Cardiac muscle cell (in vitro differentiated cells and primary cell): ENCODE data around the gene FAM47C. TPM values are rescaled to one million over a fixed set of nuclear protein-coding genes. Genes with fewer than 3 reads are reported as not detected.
"Not testable (repeated sequence)": the region's sequence is repeated elsewhere in the genome, so short reads cannot be mapped to it uniquely, and the experiment has no call there.

Source experiments
- DNase-seq, 2 donors: peaks; one replicate each; pipeline versions ENCODE4 v3.0.0 to v3.0.0-alpha.2; 2010 to 2017; ENCODE audit warnings: low read depth in 1 of 2, low spot score in 1 of 2
- H3K27ac ChIP-seq: fragments of 200-600 bp; sonication (generic); 2 replicates; pipeline ENCODE4 v1.5.1; 2016
- H3K27me3 ChIP-seq: fragments of 200-600 bp; sonication (generic); 2 replicates; pipeline ENCODE4 v1.6.0; 2016; ENCODE audit warnings: control low read depth
- H3K36me3 ChIP-seq: fragments of 200-600 bp; sonication (generic); 2 replicates; pipeline ENCODE4 v1.5.1; 2016; ENCODE audit warnings: control low read depth
- H3K4me1 ChIP-seq: fragments of 200-600 bp; sonication (generic); 2 replicates; pipeline ENCODE4 v1.8.1; 2017; ENCODE audit warnings: low read depth, mild to moderate bottlenecking, mixed run types
- H3K4me3 ChIP-seq: fragments of 200-600 bp; sonication (generic); 2 replicates; pipeline ENCODE4 v1.5.1; 2016; ENCODE audit warnings: mild to moderate bottlenecking
- H3K9me3 ChIP-seq: fragments of 200-600 bp; sonication (generic); 2 replicates; pipeline ENCODE4 v1.5.1; 2017; ENCODE audit warnings: low read depth, mild to moderate bottlenecking, control low read depth
- polyA plus RNA-seq: library from polyadenylated mRNA; unstranded; fragments of >200 nt; fragmentation: Nextera tagmentation; extraction: Ambion mirVana; gene quantifications from 2 replicates; pipeline ENCODE4 v1.2.1, GENCODE V29; 2016
- total RNA-seq: library from RNA; depleted of rRNA; stranded (reverse); fragments of >200 nt; gene quantifications from 2 replicates; pipeline ENCODE4 v1.2.3, GENCODE V29; 2016
- TF ChIP-seq, protein P1 (sequence below): IDR thresholded peaks from 2 replicates; pipeline ENCODE4 v1.5.1; 2012; ENCODE audit warnings: low read depth, mild to moderate bottlenecking, low read length

FAM47C gene
- total and polyA plus RNA-seq, 2 experiments from 2014 or later, result not detected

DNA sequence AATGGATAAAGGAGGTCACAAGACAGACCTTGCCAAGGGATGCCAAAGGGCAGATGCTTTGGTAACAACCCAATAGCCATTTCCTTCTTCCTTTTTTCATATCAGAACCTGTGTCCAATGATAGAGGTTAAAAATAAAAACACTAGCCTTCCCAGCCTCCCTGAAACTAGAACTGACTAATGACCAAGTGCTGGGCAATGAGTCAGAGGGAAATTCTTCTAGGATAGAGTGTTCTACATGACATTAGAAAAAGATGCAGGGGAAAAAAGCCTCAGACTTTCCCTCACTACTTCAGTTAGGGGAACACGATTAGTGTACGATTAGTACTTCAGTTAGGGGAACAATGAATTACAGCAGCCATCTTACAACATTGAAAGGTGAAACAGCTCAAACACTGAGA, 29.3 kb upstream of the FAM47C start:
- TF ChIP-seq, protein P1, sequence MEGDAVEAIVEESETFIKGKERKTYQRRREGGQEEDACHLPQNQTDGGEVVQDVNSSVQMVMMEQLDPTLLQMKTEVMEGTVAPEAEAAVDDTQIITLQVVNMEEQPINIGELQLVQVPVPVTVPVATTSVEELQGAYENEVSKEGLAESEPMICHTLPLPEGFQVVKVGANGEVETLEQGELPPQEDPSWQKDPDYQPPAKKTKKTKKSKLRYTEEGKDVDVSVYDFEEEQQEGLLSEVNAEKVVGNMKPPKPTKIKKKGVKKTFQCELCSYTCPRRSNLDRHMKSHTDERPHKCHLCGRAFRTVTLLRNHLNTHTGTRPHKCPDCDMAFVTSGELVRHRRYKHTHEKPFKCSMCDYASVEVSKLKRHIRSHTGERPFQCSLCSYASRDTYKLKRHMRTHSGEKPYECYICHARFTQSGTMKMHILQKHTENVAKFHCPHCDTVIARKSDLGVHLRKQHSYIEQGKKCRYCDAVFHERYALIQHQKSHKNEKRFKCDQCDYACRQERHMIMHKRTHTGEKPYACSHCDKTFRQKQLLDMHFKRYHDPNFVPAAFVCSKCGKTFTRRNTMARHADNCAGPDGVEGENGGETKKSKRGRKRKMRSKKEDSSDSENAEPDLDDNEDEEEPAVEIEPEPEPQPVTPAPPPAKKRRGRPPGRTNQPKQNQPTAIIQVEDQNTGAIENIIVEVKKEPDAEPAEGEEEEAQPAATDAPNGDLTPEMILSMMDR, result no peak
- no peak overlapping the region for H3K4me3 ChIP-seq
- H3K9me3 ChIP-seq, result no peaks in the 10 kb centered on the region
- H3K27me3 ChIP-seq, result peaks cover 5% of the 10 kb centered on the region
- no peaks in the 10 kb centered on the region for H3K36me3 ChIP-seq
- H3K4me1 ChIP-seq, result no peaks in the 10 kb centered on the region
- peak in 1 of 2 donors; percentile 3 for DNase-seq
- H3K27ac ChIP-seq, result no peak overlapping the region

DNA sequence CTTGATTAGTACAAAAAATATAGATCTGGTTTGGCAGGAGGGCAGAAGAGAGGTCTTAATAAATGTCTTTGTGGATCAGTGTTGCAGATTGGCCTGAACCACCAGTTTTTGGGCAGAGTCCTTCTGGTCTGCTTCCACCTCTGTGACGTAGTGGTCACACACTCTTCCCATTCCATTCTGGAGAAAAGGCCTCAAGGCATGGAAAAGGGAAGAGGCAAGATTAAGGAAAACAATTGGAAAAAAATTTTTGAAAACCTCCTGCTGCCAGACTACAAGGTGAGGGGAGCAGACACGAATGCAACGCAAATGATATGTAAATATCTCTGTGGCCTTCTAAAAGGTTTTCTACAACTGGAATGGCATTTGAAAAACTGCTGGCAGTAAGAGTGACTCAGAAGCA, 24.3 kb upstream of the FAM47C start:
- no peaks in the 10 kb centered on the region for H3K9me3 ChIP-seq
- H3K27ac ChIP-seq, result no peak overlapping the region
- no peaks in the 10 kb centered on the region for H3K36me3 ChIP-seq
- no peak overlapping the region for H3K4me3 ChIP-seq
- DNase-seq, result no peak
- H3K27me3 ChIP-seq, result peaks cover 28% of the 10 kb centered on the region
- TF ChIP-seq, protein P1, result no peak
- no peaks in the 10 kb centered on the region for H3K4me1 ChIP-seq

DNA sequence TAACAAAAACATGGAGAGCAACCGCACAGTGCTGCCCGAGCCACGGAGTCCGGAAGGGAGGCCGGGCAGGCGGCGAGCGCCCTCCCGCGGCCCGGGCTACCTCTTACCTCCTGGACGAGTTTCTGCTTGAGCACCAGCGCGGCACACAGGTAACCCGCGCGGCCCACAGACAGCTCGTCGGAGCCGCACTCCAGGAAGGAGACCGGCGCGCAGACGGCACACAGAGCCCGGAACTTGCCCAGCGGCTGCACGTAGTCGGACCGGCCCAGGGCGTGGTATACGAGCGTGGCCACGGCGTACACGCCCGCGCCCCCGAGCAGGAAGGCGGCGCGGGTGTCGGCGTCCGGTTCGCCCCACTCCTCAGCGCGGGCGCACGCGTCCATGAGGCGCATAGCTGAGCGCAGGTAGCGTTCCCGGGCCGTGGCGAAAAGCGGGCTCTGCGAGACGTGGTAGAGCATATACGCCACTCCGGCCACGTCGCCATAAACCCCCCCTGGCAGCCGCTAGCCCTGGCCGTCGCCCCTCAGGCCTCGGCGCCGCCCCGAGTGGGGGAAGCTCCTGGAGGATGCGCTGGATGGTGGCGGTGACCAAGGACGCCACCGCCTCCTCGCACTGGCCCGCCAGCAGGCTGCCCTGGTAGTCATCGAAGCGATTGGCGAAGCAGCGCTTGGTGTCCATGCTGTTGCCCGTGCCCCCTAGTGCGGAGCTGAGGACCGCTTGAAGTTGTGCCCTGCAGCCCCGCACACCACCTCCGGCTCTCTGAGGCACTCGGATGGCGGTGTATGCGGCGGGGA, 22.6 kb upstream of the FAM47C start:
- TF ChIP-seq, protein P1, result peak; percentile 25
- H3K36me3 ChIP-seq, H3K27ac ChIP-seq, H3K4me1 ChIP-seq, H3K9me3 ChIP-seq: not testable (repeated sequence)
- Histone ChIP-seq H3K27me3 (peaks cover 28% of the 10 kb centered on the region), H3K4me3 (peak overlapping the region; percentile 11)
- DNase-seq, result peak in 1 of 2 donors; percentile 17

DNA sequence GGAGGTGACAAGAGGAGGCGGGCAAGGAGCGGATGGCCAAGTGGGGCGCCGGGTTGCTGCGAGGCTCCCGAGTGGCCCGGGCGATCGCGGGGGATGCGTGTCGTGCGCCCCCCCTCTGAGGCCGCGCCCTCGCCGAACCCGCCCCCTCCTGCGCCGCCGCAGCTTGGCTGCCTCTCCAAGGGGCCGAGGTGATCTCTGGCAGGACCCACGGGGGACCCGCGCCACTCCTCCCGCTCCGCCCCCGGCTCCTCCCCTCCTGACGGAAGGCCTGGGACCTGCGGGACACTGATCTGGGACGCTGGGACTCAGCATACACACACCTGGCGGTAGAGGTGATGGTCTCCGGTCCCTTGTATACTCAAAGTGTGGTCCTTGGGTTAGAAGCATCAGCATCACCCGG, 21.9 kb upstream of the FAM47C start:
- no peaks in the 10 kb centered on the region for H3K9me3 ChIP-seq
- TF ChIP-seq, protein P1, result no peak
- no peak for DNase-seq
- H3K36me3 ChIP-seq, result no peaks in the 10 kb centered on the region
- peak overlapping the region; percentile 11 for H3K4me3 ChIP-seq
- no peak overlapping the region for H3K27ac ChIP-seq
- peaks cover 28% of the 10 kb centered on the region for H3K27me3 ChIP-seq
- no peaks in the 10 kb centered on the region for H3K4me1 ChIP-seq

DNA sequence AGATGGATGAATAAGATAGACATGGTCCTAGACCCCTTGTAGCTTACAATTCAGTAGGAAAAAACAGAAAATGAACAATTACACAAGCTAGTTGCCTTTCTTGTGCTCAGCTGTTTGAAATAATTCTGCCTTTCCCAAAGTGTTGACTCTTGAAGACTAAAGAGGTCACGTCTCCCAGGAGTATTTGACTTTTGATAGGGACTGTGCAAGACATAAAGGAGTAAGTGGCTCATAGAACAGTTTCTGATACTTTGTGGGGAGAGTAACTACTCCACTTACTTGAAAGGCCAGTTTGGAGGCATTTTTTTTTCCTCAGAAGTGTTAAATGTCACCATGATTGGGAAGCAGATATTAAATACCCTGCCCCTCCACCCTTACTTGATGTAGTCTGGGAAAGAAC, 21.0 kb upstream of the FAM47C start:
- H3K9me3 ChIP-seq, H3K4me3 ChIP-seq, DNase-seq, H3K4me1 ChIP-seq, H3K27ac ChIP-seq, H3K36me3 ChIP-seq: not testable (repeated sequence)
- peaks cover 28% of the 10 kb centered on the region for H3K27me3 ChIP-seq

DNA sequence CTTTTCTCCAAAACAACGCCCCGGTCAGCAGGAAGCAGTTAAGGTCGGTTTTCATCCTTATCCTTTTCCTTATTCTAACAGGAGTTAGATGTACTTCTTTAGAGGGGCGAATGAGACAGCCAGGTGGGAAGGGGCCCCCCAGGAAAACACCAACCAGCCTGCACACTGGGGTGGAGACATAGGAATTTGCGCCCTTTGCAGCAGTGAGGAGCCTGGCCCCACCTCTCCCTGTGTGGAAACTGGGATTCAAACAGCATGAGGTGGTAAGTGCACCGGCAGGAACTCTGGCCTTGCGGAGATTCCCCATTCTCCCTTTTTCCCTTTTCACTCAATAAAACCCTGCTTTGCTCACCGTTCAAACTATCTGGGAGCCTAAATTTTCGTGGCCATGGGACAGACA, 8.0 kb upstream of the FAM47C start:
- Histone ChIP-seq H3K9me3 (no peaks in the 10 kb centered on the region), H3K4me3 (no peak overlapping the region), H3K27ac (no peak overlapping the region), H3K4me1 (no peaks in the 10 kb centered on the region), H3K27me3 (no peaks in the 10 kb centered on the region), H3K36me3 (no peaks in the 10 kb centered on the region)
- TF ChIP-seq, protein P1, result no peak
- no peak for DNase-seq
